Hematopoietic multipotent progenitor cell treated with erythropoietin and hydrocortisone succinate and interleukin-3 and kit ligand, for 17 days (in vitro differentiated cells): ENCODE measurements around the gene LRPAP1.
"Not testable (repeated sequence)": the region's sequence is repeated elsewhere in the genome, so short reads cannot be mapped to it uniquely, and the experiment has no call there.

Experiments
- DNase-seq: peaks from one replicate; pipeline ENCODE4 v3.0.0-alpha.2; 2015; ENCODE audit warnings: low spot score

The LRPAP1 gene

DNA sequence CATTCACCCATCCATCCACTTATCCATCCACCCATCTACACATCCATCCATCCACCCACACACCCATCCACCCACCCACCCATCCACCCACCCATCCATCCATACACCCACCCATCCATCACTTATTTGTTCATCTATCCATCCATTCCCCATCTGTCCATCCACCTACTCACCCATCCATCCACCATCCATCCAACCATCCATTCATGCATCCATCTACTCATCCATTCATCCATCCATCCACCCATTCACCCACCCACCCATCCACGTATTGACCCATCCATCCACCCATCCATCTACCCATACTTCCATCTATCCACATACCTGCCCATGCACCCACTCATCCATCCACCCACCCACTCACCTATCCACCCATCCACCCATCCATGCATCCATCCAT lies 28.2 kb upstream of the LRPAP1 start:
- not testable (repeated sequence) for DNase-seq

DNA sequence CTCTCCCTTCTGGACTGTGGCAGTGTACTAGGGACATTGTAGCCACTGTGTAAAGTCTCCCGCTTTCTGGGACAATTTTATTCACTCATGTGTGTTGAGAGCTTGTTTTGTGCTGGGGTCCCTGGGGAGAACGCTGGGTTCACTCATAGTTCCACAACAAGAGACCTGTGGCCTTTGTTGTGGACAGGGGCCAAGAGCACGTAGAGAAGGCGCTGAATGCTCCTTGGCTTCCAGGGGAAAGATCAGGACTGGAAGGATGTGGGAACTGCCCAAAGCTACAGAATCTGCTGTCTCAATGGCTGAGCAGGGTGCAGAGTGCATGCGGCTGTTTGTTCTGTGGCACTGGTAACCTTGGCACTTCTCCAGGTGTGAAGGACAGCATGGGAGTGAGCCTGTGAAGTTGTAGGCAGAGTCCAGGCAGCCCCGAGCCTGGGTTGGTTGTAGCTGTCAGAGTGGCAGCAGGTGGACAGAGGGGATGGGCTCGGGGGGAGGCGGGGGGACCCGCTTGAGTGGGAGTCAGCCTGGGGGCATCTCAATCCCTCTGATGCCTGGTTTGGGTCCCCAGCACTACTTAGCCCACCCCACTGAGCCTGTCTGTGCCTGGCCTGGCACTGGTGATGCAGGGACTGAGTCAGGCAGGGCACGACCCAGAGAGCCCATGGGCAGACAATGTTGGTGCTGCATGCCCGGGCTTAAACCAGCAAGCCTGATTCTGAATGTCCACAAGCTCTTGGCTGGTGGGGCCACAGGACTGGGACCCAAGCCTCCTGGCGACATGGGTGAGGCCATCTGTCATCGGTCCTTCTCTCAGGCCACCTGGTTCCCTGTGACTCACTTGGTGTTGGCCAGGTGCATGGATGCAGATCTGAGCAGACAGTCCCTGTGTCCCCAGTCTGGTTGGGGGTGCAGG lies 27.4 kb upstream of the LRPAP1 start:
- DNase-seq, result not testable (repeated sequence)

DNA sequence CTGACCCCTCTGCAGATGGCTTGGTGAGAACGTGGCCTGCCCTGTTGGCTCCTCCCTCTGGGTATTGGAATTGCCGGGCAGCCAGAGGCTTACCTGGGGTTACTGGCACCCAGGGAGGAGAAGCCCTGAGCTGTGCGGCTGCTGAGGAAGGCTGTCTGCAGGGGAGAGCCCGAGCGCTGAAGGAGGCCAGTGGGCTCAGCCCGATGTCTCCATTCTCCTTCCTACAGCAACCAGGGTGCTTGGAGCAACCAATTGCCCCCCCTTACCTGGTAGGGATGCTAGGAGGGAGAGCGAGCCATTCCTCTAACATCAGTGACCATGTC lies 26.3 kb upstream of the LRPAP1 start:
- DNase-seq, result not testable (repeated sequence)

DNA sequence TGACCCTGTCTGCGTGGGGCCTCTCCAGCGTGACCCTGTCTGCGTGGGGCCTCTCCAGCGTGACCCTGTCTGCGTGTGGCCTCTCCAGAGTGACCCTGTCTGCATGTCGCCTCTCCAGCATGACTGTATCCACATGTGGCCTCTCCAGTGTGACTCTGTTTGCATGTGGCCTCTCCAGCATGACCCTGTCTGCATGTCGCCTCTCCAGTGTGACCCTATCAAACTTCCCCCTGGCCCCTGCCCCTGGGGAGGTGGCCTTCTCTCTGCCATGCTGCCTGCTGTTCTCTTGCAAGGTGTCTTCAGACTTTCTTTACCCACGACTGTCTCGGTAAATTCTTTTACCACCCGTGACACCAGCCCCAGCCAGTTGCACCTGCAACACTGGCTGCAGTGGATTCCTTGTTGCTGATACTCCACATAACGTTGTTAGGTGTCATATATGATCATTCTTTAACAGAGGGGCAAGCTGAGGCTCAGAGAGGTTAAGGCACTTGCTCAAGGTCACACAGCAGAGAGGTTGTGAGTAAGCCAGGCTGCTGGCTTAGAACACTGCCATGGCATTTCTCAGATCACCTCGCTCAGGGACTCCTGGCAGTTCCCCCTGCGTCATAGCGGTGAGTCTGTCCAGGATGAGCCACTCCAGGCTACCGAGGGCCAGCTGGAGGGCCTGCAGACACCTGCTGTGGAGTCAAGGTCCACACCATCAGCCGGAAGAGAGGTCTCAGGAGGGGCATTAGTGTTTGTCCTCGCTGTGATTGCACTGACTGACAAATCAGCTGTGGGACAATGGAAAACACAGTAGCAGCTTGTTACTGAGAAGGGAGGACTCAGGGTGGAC lies 25.7 kb upstream of the LRPAP1 start:
- not testable (repeated sequence) for DNase-seq

DNA sequence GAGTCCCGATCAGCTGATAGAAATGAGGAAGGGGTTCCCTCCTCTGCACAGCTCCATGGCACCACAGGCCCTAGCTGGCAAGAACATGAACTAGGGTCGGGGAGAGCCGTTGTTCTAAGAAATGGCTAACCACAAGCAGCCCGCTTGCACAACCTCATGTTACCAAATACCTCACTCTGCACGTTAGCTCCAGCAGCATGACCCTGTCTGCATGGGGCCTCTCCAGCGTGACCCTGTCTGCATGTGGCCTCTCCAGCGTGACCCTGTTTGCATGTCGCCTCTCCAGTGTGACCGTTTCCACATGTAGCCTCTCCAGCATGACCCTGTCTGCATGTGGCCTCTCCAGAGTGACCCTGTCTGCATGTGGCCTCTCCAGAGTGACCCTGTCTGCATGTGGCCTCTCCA lies 24.9 kb upstream of the LRPAP1 start:
- DNase-seq, result not testable (repeated sequence)

DNA sequence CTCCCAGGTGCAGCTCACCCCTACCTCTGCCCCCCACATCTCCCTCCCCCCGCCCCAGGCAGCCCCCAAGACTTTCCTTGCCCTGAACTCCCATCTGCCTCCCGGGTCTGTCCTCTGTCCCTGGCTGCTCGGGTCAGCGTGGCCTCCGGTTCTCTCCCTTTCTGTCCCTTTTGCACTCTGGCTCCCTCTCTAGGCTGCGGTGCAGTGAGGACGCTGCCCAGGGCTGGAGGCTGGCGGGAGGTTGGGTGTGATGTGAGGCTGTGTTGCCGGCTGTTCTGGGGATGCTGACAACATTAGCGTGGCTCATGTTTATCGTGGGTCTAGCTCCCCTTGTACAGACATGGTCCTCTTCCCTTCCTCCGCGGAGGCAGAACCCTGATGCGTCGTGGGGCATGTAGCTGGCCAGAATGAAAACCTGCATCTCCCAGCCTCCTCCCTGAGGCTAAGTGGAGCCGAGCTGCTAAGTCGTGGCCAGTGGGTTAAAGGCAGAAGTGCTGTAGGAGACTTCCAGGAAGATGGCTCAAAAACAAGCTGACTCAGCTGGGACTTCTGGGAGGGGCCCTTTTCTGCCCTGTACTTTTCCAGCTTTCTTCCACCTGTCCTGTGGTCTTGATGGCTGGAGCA lies 24.1 kb upstream of the LRPAP1 start:
- DNase-seq, result not testable (repeated sequence)

DNA sequence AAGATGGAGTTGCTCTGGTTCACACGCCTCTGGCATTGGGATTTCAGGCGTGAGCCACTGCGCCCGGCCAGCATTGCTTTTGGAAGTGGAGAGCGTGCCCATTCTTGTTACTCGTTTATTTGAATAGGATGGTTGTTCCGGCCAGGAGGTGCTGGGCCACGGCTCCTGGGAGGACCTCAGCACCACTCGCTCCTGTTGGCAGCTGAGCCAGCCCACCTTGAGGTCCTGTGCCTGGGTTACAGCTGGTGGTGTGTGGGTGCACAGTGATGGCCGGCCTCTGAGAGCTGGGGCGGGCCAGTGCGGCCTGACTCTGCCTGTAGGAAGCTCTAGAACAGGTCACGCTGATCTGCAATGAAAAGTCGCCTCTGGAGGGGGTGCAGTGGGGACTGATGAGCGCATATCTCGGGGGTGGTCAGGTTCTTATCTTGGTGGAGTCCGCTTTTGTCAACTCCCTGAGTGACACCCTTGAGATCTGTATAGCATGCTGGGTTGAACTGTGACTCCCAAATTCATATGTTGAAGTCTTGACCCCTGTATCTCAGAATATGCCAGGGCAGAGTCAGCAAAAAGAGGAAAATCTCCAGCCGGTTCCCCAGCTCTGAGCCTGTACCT lies 23.3 kb upstream of the LRPAP1 start:
- DNase-seq, result not testable (repeated sequence)

DNA sequence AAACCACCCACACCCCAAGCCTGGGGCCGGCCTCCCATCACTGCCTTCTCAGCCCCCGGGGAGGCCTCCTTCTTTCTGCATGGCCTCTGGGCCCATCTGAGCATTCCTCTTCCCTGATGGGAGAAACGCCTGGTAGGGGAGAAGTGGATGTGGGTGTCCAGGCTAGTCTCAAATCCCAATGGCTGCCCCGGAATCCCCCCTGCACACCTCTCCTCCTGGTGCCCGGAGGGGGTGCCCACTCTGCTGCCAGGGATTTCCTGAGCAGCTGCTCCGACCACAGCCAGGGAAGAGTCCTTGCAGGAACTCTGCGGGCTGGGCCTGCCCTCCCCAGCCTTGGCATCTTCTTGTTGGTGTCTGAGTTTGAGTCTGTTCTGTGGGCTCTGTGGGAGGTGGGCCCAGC lies 19.1 kb upstream of the LRPAP1 start:
- not testable (repeated sequence) for DNase-seq

DNA sequence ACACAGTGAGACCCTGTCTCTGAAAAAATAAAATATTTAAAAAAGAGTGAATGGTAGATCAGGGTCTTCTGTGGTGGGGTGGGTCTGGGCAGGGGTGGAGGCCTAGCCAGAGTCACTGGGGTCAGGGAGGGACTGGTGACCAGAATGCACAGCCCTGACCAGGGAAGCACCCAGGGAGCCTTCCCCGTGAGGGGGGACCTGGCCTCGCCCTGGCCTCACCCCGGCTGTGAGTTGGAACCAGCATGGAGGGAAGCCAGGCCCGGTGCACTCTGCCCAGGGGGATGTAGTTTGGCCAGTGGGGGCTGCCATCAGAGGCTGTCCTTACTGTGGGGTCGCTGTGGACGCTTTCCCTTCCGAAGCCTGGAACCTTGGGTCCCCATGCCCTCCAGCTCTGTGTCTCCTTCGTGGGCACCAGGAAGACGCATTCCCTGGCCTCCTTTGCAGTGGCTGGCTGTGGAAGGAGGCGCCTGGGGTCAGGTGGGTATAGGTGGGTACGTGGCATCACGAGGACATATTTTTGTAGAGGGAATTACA lies 18.6 kb upstream of the LRPAP1 start:
- not testable (repeated sequence) for DNase-seq

DNA sequence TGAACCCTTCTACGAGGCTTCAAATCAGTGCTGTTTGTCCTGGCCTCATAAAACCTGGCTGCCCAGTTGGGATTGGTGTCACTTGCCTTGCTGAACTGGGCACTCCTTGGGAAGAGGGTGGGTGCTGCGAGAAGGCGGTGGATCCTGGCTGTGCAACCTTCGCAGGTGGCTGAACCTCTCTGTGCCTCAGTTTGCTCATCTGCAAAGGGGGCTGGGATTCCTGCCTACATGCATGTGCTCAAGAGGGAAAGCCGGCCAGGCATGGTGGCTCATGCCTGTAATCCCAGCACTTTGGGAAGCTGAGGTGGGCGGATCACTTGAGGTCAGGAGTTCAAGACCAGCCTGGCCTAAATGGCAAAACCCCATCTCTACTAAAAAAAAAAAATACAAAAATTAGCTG lies 17.8 kb upstream of the LRPAP1 start:
- DNase-seq, result not testable (repeated sequence)

DNA sequence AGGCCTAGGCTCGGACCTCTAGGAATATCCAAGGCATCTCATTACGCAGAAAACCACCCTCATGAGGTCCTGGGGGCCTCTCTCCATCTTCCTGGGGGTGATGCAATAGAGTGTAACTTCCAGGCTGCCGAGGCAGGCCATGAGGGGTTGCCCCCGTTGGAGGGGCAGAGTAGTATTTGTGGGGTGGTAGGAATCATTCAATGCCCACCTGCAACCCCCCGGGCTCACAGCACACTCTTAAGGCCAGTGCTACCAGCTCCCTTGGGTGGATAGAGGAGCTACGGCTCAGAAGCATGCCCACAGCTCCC lies 17.4 kb upstream of the LRPAP1 start:
- not testable (repeated sequence) for DNase-seq

DNA sequence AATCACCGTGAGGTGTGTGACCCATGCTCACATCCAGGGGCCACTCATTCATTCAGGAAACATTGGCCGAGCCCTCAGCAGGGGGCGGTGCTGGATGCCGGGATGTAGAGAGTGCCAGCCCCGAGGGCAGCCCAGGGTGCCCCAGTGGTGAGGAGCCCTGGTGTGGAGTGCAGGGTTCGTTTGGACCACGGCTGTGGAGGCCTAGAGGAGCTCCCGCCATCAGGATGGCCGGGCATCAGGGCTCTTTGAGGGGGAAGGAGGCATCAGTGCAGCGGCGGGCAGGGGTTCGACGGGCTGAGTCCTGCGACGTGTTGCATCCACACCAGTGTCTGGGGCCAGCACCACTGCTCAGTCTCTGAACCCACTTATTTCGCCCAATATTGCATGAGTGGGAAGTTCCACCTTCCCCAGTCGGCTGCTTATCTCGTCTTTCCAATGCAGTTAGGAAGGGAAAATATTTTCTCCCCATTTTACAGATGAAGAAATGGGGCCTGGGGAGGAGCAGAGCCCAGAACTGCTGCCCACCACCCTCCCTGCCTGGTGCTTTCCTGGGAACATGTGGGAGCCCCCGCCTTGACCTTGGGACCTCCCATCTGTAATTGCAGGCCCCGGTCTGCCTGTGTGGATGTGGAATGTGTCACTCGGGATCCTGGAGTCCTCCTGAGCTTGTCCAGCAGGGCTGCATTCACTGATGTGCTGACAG lies 16.9 kb upstream of the LRPAP1 start:
- DNase-seq, result not testable (repeated sequence)

DNA sequence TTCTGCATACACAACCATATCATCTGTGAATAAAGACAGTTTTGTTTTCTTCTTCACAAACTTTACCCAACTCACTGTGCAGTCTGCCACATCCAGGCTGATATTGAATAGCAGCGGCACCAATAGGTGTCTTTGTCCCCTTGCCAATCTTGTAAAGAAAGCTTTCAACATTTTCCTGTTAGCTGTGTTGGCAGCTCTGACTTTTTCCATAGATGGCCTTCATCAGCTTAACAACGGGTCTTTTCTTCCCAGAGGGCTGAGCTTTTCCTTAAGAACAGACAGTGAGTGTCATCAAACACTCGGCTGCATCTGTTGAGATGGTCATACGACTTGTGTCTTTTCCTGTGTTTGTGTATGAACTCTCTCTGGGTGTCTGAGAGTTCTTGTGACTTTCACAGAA lies 14.5 kb upstream of the LRPAP1 start:
- not testable (repeated sequence) for DNase-seq

DNA sequence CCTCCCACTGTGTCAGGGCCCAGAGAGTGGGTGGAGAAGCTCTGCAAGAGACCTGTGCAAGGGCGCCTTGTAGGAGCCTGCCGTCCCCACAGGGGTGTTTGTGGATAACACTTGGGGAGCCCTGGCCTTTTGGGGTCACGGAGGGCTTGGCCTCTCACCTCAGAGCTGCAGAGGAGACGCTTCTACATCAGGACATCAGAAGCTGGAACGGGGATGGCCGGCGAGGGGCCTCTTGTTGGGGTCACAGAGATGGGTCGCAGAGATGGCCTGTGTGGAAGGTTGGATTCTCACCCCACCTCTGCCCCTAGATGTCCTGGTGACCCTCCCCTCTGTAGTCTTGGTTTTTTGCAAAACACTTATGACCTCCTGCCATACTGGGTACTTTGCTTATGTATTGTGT lies 13.1 kb upstream of the LRPAP1 start:
- DNase-seq, result not testable (repeated sequence)

DNA sequence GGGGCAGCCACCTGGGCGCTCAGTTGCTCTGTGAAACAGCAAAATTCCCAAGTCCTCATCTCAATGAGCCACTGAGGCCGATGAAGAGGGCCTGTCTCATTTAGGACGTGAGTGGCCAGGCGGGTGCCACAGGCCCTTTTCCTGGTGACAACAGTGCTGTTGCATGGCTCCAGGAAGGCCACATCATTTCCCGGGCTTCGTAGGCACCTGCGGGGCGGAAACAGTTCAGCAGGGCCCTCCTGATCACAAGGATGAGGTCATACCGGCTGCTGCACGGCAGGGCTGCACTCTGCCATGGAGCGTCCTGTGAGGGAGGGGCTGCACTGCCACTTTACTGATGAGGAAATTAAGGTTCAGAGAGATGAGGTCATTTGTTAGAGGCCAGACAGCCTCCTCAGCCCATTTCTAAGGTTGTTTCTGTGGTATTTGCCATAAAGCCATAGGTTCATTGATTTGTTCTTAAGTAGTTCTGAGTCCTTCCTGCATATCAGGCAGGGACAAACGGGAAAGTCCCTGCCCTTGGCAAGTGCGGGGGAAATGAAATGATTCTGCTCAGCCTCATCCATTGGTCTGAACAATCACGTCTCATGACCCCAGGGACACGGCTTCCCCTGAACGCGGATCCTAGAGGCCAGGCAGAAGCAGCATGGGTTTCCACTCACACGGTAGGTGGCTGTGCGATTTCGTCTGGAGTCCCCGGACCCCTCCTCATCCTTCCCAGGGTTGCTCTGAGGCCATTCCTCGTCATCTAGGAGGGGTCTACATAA lies 12.2 kb upstream of the LRPAP1 start:
- not testable (repeated sequence) for DNase-seq

DNA sequence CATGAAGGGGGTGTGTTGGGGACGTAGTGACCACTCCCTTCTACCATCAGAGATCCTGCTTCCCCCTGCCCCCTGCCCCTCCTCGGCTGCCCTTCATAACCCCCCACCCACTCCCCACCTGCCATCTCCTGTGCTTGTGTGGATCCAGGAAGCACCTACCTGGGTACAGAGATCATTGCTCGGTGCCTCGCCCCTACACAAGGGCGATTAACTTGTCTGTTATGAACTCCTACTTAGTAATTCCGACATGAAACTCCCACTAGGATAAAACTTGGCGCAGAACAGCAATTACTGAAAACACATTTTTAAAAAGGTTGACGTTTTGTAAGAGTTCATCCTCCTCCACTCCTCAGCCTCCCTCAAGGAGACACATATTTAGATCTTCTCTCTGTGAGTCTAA lies 11.2 kb upstream of the LRPAP1 start:
- not testable (repeated sequence) for DNase-seq

DNA sequence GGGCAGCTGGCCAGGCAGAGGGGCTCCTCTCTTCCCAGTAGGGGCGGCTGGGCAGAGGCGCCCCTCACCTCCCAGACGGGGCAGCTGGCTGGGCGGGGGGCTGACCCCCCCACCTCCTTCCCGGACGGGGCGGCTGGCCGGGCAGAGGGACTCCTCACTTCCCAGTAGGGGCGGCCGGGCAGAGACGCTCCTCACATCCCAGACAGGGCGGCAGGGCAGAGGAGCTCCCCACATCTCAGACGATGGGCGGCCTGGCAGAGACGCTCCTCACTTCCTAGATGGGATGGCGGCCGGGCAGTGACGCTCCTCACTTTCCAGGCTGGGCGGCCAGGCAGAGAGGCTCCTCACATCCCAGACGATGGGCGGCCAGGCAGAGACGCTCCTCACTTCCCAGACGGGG lies 6.7 kb upstream of the LRPAP1 start:
- not testable (repeated sequence) for DNase-seq

DNA sequence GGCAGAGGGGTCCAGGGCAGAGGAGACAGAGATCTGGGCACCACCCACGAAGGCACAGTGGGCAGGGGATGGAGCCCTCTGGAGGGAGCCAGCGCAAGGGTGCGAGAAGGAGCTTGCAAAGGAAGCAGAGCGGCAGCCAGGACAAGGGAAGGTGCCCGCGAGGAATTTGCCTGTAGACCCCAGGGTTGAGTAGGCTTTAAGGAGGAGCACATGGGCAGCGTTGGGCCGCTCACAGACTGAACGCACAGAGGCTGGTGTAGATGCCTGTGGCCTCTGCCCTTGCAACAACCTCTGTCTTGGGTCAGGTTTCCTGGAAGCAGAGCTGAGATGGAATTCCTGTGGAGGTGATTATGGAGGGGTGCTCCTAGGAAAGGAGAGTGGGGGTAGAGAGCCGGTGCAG lies 3.6 kb upstream of the LRPAP1 start:
- not testable (repeated sequence) for DNase-seq

DNA sequence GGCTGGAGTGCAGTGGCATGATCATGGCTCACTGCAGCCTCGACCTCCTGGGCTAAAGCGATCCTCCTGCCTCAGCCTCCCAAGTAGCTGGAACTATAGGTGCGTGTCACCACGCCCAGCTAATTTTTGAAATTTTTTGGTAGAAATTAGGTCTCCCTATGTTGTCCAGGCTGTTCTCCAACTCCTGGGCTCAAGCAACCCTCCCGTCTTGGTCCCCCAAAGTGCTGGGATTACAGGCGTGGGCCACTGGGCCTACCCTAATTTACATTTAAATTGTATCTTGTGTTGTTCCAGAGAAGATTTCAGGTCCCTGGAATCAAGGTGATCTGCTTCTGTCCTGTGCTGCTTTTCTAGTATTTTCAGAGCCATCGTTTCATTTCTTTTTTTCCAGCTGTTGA lies 1.2 kb upstream of the LRPAP1 start:
- DNase-seq, result no peak

DNA sequence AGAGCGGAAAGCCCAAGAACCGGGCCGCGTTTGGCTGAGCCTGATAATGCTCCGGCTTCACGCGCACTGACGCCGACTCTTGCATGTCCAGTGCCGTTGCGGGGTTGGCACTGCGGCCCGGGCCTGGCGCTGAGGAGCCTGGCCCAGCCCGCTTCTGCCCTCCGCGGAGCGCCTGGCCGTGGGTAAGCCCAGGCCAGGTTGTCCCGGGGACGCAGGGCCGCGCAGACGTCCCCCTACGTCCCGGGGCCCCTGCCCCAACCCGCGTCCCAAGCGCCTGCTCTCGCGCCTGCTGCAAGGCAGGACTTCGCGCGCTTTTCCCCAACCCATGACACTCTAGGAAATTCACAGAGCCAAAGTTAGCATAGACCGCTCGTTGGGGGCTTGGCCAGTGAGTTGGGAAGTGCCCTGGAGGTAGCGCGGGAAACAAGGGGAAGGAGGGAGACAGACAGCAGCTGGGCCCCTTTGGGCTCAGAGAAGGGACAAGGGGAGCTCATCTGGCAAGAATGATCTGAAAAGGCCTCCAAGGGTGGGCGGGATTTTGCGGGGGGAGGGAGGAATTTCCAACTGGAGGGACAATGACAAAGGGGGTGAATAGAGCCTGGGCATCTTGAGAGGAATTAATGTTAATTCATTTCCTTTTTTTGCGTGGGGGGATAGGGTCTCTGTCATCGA lies 665 bp upstream of the LRPAP1 start:
- no peak for DNase-seq
